HepG2 (cell line): ENCODE results near the gene PEAK3. TPM values are rescaled to one million over a fixed set of nuclear protein-coding genes. Genes with fewer than 3 reads are reported as not detected.

Experiments
- ATAC-seq: fragments of 200-7000 bp; cut with Tn5 transposase; 3 replicates; pipeline ENCODE4 v1.9.1; 2020; ENCODE audit warnings: mild to moderate bottlenecking, moderate library complexity
- BruUV-seq: library from RNA; stranded (reverse); fragments of 400-500 nt; replicated peaks from 2 replicates; lab custom pipeline; 2021; lab: Mats Ljungman, UMichigan
- CTCF ChIA-PET: fragments of 300-600 bp; formaldehyde crosslinking; extraction: SDS; loops from one replicate; lab custom pipeline; 2021; ENCODE audit warnings: low total read pairs, inconsistent platforms, low intra/inter-chr PET ratio; lab: Yijun Ruan, JAX
- POLR2A ChIA-PET: fragments of 350-600 bp; sonication (Branson Sonifier 250); formaldehyde crosslinking; loops from one replicate; lab custom pipeline; 2020; ENCODE audit warnings: antibody characterized with exemption, inconsistent platforms; lab: Yijun Ruan, JAX
- DNase-seq: peaks from one replicate; pipeline ENCODE4 v3.0.0-alpha.2; 2015; ENCODE audit warnings: low spot score
- FAIRE-seq: peaks from 3 replicates; lab custom pipeline; 2011; peaks lifted over from hg19 to GRCh38; lab: Jason Lieb, UNC
- H2AFZ ChIP-seq: one replicate; pipeline ENCODE4 v1.6.1; 2011; ENCODE audit warnings: low read length, inconsistent platforms
- H3K27ac ChIP-seq: fragments of 300-600 bp; 3 replicates; pipeline ENCODE4 v1.8.0; 2011; ENCODE audit warnings: mixed run types, mild to moderate bottlenecking, mixed read lengths, low read length, inconsistent platforms; ENCODE audit not compliant: insufficient read depth; ENCODE audit errors: extremely low read length
- H3K27me3 ChIP-seq, 2 experiments: fragments of 200-600 bp in 1 of 2; 2 replicates in 1 of 2; 3 replicates in 1 of 2; pipeline versions ENCODE4 v1.6.0 to v1.8.0; 2011; ENCODE audit warnings: low read length in 2 of 2, mild to moderate bottlenecking in 2 of 2, moderate library complexity in 2 of 2, inconsistent platforms in 1 of 2; ENCODE audit not compliant: insufficient read depth in 2 of 2, control insufficient read depth in 1 of 2
- H3K36me3 ChIP-seq, 2 experiments: fragments of 200-600 bp in 1 of 2; replicated peaks in 1 of 2; 2 replicates in 1 of 2; 3 replicates in 1 of 2; pipeline versions ENCODE4 v1.5.1 to v1.8.0; 2011; ENCODE audit warnings: low read length in 2 of 2, inconsistent platforms in 1 of 2; ENCODE audit not compliant: insufficient read depth in 2 of 2, control insufficient read depth in 1 of 2
- H3K4me1 ChIP-seq: 2 replicates; pipeline ENCODE4 v1.5.1; 2012; ENCODE audit warnings: low read length, inconsistent platforms; ENCODE audit not compliant: insufficient read depth
- H3K4me2 ChIP-seq: 2 replicates; pipeline ENCODE4 v1.6.0; 2011; ENCODE audit warnings: low read depth, low read length, inconsistent platforms
- H3K4me3 ChIP-seq, 3 experiments: fragments of 200-600 bp in 1 of 3; sonication (generic), shearing (Covaris generic) in 1 of 3; replicated peaks in 1 of 3; 2 replicates each; pipeline ENCODE4 v1.5.1; 2011 to 2016; ENCODE audit warnings: low read length in 3 of 3, inconsistent platforms in 2 of 3, low read depth in 2 of 3, mild to moderate bottlenecking in 2 of 3, control low read depth in 1 of 3, mixed read lengths in 1 of 3; ENCODE audit not compliant: insufficient read depth in 1 of 3
- H3K79me2 ChIP-seq: one replicate; pipeline ENCODE4 v1.6.1; 2011; ENCODE audit warnings: low read length, inconsistent platforms; ENCODE audit not compliant: insufficient read depth
- H3K9ac ChIP-seq: 2 replicates; pipeline ENCODE4 v1.6.0; 2011; ENCODE audit warnings: mild to moderate bottlenecking, low read depth, low read length, inconsistent platforms; ENCODE audit not compliant: insufficient read depth
- H3K9me3 ChIP-seq: 2 replicates; pipeline ENCODE4 v1.5.1; 2012; ENCODE audit warnings: mild to moderate bottlenecking, low read length
- H4K20me1 ChIP-seq: 2 replicates; pipeline ENCODE4 v1.6.0; 2011; ENCODE audit warnings: inconsistent platforms, mild to moderate bottlenecking, low read length, moderate library complexity; ENCODE audit not compliant: insufficient read depth
- BRCA1 ChIP-seq: sonication (generic); formaldehyde crosslinking; IDR thresholded peaks from 2 replicates; pipeline ENCODE4 v1.4.0; 2020; ENCODE audit warnings: missing genetic modification reagents
- CREBL2 ChIP-seq: sonication (generic); formaldehyde crosslinking; IDR thresholded peaks from 2 replicates; pipeline ENCODE4 v1.8.1; 2023; ENCODE audit warnings: missing genetic modification reagents, mild to moderate bottlenecking, borderline replicate concordance
- PRDM4 ChIP-seq: sonication (generic); formaldehyde crosslinking; IDR thresholded peaks from 2 replicates; pipeline ENCODE4 v1.9.0; 2021; ENCODE audit warnings: missing genetic modification reagents, borderline replicate concordance
- RBAK ChIP-seq: sonication (generic); formaldehyde crosslinking; IDR thresholded peaks from 2 replicates; pipeline ENCODE4 v1.5.1; 2020; ENCODE audit warnings: mild to moderate bottlenecking, missing genetic modification reagents
- RBFOX2 ChIP-seq: fragments of 200-400 bp; formaldehyde crosslinking; IDR thresholded peaks from 2 replicates; pipeline ENCODE4 v1.6.1; 2017; ENCODE audit warnings: low read depth, mild to moderate bottlenecking, low read length
- RNF2 ChIP-seq: fragments of 450-650 bp; conservative IDR thresholded peaks from 2 replicates; pipeline ENCODE4 v1.6.1; 2016; ENCODE audit warnings: low read depth
- SIX4 ChIP-seq: sonication (generic); formaldehyde crosslinking; IDR thresholded peaks from 2 replicates; pipeline ENCODE4 v1.4.0; 2020; ENCODE audit warnings: missing genetic modification reagents
- THYN1 ChIP-seq: sonication (generic); formaldehyde crosslinking; IDR thresholded peaks from 2 replicates; pipeline ENCODE4 v1.8.1; 2023; ENCODE audit warnings: low read depth, mild to moderate bottlenecking, moderate library complexity, missing genetic modification reagents, borderline replicate concordance
- ZFAT ChIP-seq: sonication (generic); formaldehyde crosslinking; conservative IDR thresholded peaks from 2 replicates; pipeline ENCODE4 v1.8.1; 2023; ENCODE audit warnings: missing genetic modification reagents, inconsistent platforms
- ZHX2 ChIP-seq, 2 experiments: sonication (generic) in 1 of 2; formaldehyde crosslinking in 1 of 2; IDR thresholded peaks; 2 replicates each; pipeline versions ENCODE4 v1.6.1 to v1.9.0; 2014 to 2022; ENCODE audit warnings: antibody characterized with exemption in 1 of 2, borderline replicate concordance in 1 of 2, inconsistent platforms in 1 of 2, low read depth in 1 of 2, missing genetic modification reagents in 1 of 2
- ZKSCAN8 ChIP-seq: IDR thresholded peaks from 2 replicates; pipeline ENCODE4 v1.6.1; 2016; ENCODE audit warnings: borderline replicate concordance, missing genetic modification reagents, missing compliant biosample characterization
- ZNF670 ChIP-seq: sonication (generic); formaldehyde crosslinking; IDR thresholded peaks from 2 replicates; pipeline ENCODE4 v1.8.0; 2022; ENCODE audit warnings: mild to moderate bottlenecking, missing genetic modification reagents, borderline replicate concordance
- ZSCAN20 ChIP-seq: sonication (generic); formaldehyde crosslinking; IDR thresholded peaks from 2 replicates; pipeline ENCODE4 v1.4.0; 2020; ENCODE audit warnings: missing genetic modification reagents, mild to moderate bottlenecking, borderline replicate concordance
- ZSCAN31 ChIP-seq: sonication (generic); formaldehyde crosslinking; IDR thresholded peaks from 2 replicates; pipeline ENCODE4 v1.5.0; 2020; ENCODE audit warnings: low read depth, mild to moderate bottlenecking, missing genetic modification reagents
- WGBS: methylation state at CpG from one replicate; pipeline ENCODE4 v1.1.6; 2017; ENCODE audit warnings: low lambda C conversion rate; 5-methylcytosine and 5-hydroxymethylcytosine counted together
- in situ Hi-C: cut with HindIII; loops from 2 replicates; pipeline ENCODE4 v1.10.0; 2017; ENCODE audit warnings: low pct_unique_long_range_greater_than_20kb; ENCODE audit not compliant: extremely low pct_ligation_motif_present
- intact Hi-C: fragments of 100-400 bp; cut with micrococcal nuclease; formaldehyde crosslinking; loops from one replicate; pipeline ENCODE4 v1.10.0; 2022; ENCODE audit not compliant: unreplicated experiment
- polyA plus RNA-seq, 8 experiments: library from polyadenylated mRNA; depleted of rRNA in 3 of 8; stranded (reverse) in 7 of 8; unstranded in 1 of 8; fragments of >200 nt; fragmentation: Illumina TruSeq in 4 of 8; extraction: Trizol in 4 of 8; gene quantifications; 2 replicates each; pipeline versions ENCODE4 v1.2.1 to v1.2.3, GENCODE V29; 2011 to 2016; ENCODE audit warnings: low read depth in 4 of 8, missing spikeins in 1 of 8, mixed read lengths in 1 of 8; ENCODE audit not compliant: insufficient read depth in 1 of 8
- total RNA-seq, 5 experiments: library from RNA; depleted of rRNA; stranded (reverse); fragments of >200 nt; fragmentation: Illumina TruSeq; extraction: Trizol; gene quantifications; 2 replicates each; pipeline ENCODE4 v1.2.3, GENCODE V29; 2016; ENCODE audit warnings: low read depth in 1 of 5

PEAK3 gene
- total and polyA plus RNA-seq, 2 of the 13 experiments (the other 11 are each of a cell fraction or from before 2014, with no cell fraction given): not detected

GRCh38 chr19:2249010-2249866, 32.7 kb downstream of the PEAK3 start, which contains the start of gene AMH:
Gene AMH, plus strand, starts transcription at chr19:2249323. Its CDS starts 10 bp downstream, at chr19:2249333.
- FAIRE-seq (no peak), ATAC-seq (no peak; the same call in 2 of the 3 replicates), DNase-seq (no peak)
- no TSS peak for BruUV-seq
- Histone ChIP-seq H3K36me3 (peaks cover 19 to 34% of the 10 kb centered on the region in 2 experiments; a peak in 4 of 5 replicates), H3K27me3 (no peaks in the 10 kb centered on the region), H3K27ac (no peak within 1 kb of the TSS), H3K4me3 (no peak within 1 kb of the TSS), H3K9ac (no peak within 1 kb of the TSS), H2AFZ (no peak within 1 kb of the TSS), H3K9me3 (no peaks in the 10 kb centered on the region), H3K4me2 (no peak within 1 kb of the TSS), H4K20me1 (no peaks in the 10 kb centered on the region), H3K4me1 (peaks cover 23% of the 10 kb centered on the region), H3K79me2 (no peaks in the 10 kb centered on the region)
- CTCF ChIA-PET: no interaction called here
- intact Hi-C loops: no loop called here
- 53% methylated on average over 3 of the region's 27 CpGs for WGBS
- POLR2A ChIA-PET: interaction anchor here (0.7 to 1.2 kb wide), 2 partner anchors 10 to 11 kb away, joined by 3 read pairs; no protein-coding TSS in a partner anchor
- in situ Hi-C loops: no loop called here
- TF ChIP-seq ZSCAN31 (CRISPR knock-in tag): no peak
- no peak for TF ChIP-seq BRCA1
- TF ChIP-seq ZNF670 (CRISPR knock-in tag): no peak
- no peak for TF ChIP-seq ZHX2 (IDR thresholded peaks at IDR 0.05; ENCODE audit: low read depth)
- no peak for TF ChIP-seq ZHX2 (CRISPR knock-in tag; IDR thresholded peaks at IDR 0.05; ENCODE audit: borderline replicate concordance)
- TF ChIP-seq THYN1: no peak
- TF ChIP-seq ZFAT (CRISPR knock-in tag): no peak
- TF ChIP-seq RBFOX2: peak; percentile 63
- no peak for TF ChIP-seq ZKSCAN8 (CRISPR knock-in tag)
- no peak for TF ChIP-seq RBAK (CRISPR knock-in tag)
- TF ChIP-seq ZSCAN20 (CRISPR knock-in tag): no peak
- no peak for TF ChIP-seq CREBL2 (CRISPR knock-in tag)
- TF ChIP-seq PRDM4 (CRISPR knock-in tag): no peak
- TF ChIP-seq RNF2: no peak
- TF ChIP-seq SIX4: no peak
